Skeletal muscle satellite cell (primary cell): ENCODE measurements around the gene STXBP2.

Experiments used
- H3K27me3 ChIP-seq: 2 replicates; pipeline ENCODE4 v1.7.0; 2013; ENCODE audit warnings: low read length; ENCODE audit not compliant: control insufficient read depth, insufficient read depth
- H3K36me3 ChIP-seq: 2 replicates; pipeline ENCODE4 v1.7.0; 2013; ENCODE audit warnings: mild to moderate bottlenecking, control low read depth, low read length; ENCODE audit not compliant: insufficient read depth
- H3K4me1 ChIP-seq: 2 replicates; pipeline ENCODE4 v1.7.0; 2013; ENCODE audit warnings: low read length; ENCODE audit not compliant: control insufficient read depth, insufficient read depth
- H3K4me2 ChIP-seq: 2 replicates; pipeline ENCODE4 v1.7.0; 2013; ENCODE audit warnings: mild to moderate bottlenecking, low read length
- H3K4me3 ChIP-seq: 2 replicates; pipeline ENCODE4 v1.7.0; 2013; ENCODE audit warnings: low read length
- H3K9ac ChIP-seq: 2 replicates; pipeline ENCODE4 v1.7.0; 2013; ENCODE audit warnings: mild to moderate bottlenecking, low read depth, low read length, moderate library complexity
- H3K9me3 ChIP-seq: replicated peaks from 2 replicates; pipeline ENCODE4 v1.7.0; 2013; ENCODE audit warnings: mild to moderate bottlenecking, control low read depth, low read length

The STXBP2 gene

GRCh38 chr19:7617735-7618134 is 19.2 kb upstream of the STXBP2 start:
- H3K36me3 ChIP-seq, result peaks cover 27% of the 10 kb centered on the region

DNA sequence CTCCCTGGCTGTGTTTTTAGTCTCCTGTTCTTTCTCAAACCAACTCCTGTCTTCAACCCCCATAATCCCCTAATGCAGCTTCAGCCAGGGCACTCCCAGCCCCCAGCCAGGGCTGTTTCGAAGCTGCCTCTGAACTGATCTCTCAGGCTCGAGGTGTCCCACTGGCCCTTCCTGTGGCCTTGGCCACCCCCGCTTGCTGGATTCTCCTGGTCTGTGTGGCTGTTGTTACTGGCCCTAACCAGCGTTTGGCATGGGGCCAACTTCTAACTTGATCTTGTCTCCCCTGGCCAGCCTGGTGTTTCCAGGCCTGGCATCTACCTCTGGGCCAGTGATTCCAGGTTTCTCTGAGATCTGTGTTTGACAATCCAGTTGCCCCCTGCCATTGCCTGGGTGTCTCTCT is 18.6 kb upstream of the STXBP2 start:
- no peaks in the 10 kb centered on the region for H3K27me3 ChIP-seq
- peaks cover 10% of the 10 kb centered on the region for H3K4me1 ChIP-seq
- no peak overlapping the region for H3K4me2 ChIP-seq
- H3K36me3 ChIP-seq, result peaks cover 33% of the 10 kb centered on the region
- no peak overlapping the region for H3K9ac ChIP-seq
- H3K9me3 ChIP-seq, result no peaks in the 10 kb centered on the region
- H3K4me3 ChIP-seq, result no peak overlapping the region

More at GRCh38 chr19:7617735-7618134, 19.2 kb upstream of the STXBP2 start:
- no peak overlapping the region for H3K4me2 ChIP-seq
- peaks cover 10% of the 10 kb centered on the region for H3K4me1 ChIP-seq
- no peaks in the 10 kb centered on the region for H3K9me3 ChIP-seq
- no peak overlapping the region for H3K9ac ChIP-seq
- no peaks in the 10 kb centered on the region for H3K27me3 ChIP-seq
- H3K4me3 ChIP-seq, result no peak overlapping the region

DNA sequence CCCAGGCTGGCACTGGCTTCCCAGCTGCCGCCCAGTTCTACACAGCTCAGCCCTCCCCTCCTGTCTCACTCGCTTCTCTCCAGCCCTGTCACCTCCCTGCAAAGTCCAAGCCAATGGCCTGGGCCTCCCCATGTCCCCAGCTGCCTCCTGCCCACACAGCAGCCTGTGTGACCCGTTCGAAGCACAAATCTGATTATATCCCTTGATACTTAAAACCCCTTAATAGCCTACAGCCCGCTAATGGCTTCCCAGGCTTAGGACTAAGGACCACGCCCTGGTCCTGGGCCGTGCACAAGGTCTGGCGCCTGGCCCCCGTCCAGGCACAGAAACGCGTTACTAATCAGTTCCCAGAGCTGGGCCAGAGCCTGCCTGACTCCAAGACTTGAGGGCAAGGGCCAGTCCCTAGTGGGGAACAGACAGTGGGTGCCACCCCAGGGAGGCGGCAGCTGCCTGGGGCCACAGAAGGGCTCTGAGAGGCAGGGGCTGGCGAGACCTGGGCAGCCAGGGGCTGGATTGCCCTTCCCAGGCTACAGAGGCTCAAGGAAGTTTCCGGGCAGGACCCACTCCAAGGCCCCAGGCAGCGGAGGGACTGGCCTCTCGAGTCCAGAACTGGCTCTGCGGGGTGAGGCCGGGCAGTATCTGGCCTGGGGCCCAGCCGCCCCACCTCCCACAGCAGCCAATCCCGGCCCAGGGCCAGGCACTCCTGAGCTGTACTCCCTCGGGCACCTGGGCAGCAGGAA is 18.0 kb upstream of the STXBP2 start:
- Histone ChIP-seq H3K4me1 (peaks cover 10% of the 10 kb centered on the region), H3K9me3 (no peaks in the 10 kb centered on the region), H3K9ac (no peak overlapping the region), H3K4me3 (no peak overlapping the region), H3K4me2 (no peak overlapping the region), H3K27me3 (no peaks in the 10 kb centered on the region), H3K36me3 (peaks cover 36% of the 10 kb centered on the region)

- Histone ChIP-seq H3K4me1 (peaks cover 10% of the 10 kb centered on the region), H3K9ac (no peak overlapping the region), H3K4me3 (no peak overlapping the region), H3K9me3 (no peaks in the 10 kb centered on the region), H3K36me3 (peaks cover 39% of the 10 kb centered on the region), H3K4me2 (no peak overlapping the region), H3K27me3 (no peaks in the 10 kb centered on the region)
Observed at GRCh38 chr19:7619671-7620441, 17.1 kb upstream of the STXBP2 start.

DNA sequence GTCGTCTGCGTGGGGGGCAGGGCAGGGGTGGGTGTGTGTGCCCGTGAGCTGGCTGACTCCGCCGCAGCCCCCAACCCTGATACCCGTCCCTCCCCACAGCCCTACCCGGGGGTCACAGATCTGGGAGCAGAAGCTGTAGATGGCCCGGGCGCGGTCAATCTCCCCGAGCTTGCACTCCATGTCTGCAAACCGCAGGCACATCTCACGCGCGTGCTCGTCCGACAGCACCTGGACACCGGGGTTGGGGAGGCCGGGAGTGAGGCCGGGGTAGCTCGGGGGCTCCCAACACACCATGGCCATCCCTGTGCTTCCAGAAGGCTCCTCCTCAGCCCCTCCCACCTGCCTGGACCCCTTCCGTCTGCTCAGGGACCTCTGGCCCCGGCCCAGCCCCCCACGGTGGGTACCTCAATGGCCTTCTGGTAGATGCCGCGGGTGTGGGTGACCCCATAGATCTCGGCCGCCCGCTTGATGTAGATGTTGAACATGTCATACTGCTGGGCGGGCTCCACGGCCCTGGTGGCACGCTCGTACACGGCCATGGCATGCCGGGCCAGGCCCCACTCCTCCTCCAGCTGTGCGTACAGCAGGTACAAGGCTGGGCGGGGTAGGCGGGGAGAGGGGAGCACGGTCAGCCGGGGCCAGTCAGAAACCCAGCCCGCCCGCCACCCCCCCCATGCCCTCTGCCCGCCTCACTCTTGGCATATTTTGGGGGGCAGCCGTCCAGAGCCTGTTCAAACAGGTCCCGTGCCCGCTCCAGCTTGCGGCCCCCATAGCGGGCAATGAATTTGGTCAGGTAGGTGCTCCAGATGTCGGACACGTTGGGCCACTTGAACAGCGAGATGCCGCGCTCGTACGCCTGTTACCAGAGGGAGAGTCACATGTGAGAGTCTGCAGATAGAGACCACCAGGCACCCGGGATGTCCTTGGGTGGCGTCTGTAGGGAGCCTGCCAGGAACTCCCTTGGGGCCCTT is 16.2 kb upstream of the STXBP2 start:
- peaks cover 41% of the 10 kb centered on the region for H3K36me3 ChIP-seq
- no peaks in the 10 kb centered on the region for H3K27me3 ChIP-seq

DNA sequence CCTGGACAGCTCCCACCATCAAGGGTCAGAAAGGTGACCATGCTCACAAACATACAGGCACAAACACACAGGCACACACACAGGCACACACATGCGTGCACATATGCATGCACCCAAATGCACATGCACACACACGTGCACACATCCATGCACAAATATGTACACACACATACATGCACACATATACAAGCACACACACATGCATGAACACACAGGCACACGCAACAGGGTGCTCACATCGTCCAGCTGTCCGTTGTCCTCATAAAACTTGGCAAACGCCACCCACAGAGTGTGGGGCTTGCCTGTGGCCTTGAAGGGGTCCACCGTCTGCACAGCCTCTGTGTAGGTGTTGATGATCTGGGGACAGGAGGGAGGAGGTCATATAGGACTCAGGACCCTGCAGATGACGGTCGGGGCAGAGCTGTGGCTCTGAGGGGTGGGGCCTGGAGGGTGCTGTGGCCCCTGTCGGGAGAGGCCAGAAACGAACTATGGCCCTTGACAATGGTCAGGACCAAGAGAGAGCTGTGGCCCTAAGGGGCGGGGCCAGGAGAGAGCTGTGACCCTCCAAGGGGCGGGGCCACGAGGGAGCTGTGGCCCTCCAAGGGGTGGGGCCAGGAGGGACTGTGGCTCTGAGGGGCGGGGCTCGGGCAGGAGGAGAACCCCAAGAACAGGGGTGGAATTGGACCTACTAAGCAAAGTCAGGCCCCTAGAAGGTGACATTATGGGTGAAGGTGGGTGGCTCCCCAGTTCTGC is 13.8 kb upstream of the STXBP2 start:
- Histone ChIP-seq H3K36me3 (peaks cover 52% of the 10 kb centered on the region), H3K27me3 (no peaks in the 10 kb centered on the region), H3K9me3 (no peaks in the 10 kb centered on the region), H3K4me3 (no peak overlapping the region), H3K4me1 (peaks cover 11% of the 10 kb centered on the region), H3K9ac (no peak overlapping the region), H3K4me2 (no peak overlapping the region)

More for the DNA sequence above, 16.2 kb upstream of the STXBP2 start:
- H3K4me3 ChIP-seq, result no peak overlapping the region
- H3K4me1 ChIP-seq, result peaks cover 10% of the 10 kb centered on the region
- no peaks in the 10 kb centered on the region for H3K9me3 ChIP-seq
- H3K4me2 ChIP-seq, result no peak overlapping the region
- H3K9ac ChIP-seq, result no peak overlapping the region

GRCh38 chr19:7623725-7624603 is 12.9 kb upstream of the STXBP2 start:
- Histone ChIP-seq H3K9ac (no peak overlapping the region), H3K36me3 (peaks cover 52% of the 10 kb centered on the region), H3K4me2 (no peak overlapping the region), H3K27me3 (no peaks in the 10 kb centered on the region), H3K4me3 (no peak overlapping the region), H3K9me3 (no peaks in the 10 kb centered on the region), H3K4me1 (peaks cover 10% of the 10 kb centered on the region)

GRCh38 chr19:7624810-7625209 is 12.1 kb upstream of the STXBP2 start:
- peaks cover 49% of the 10 kb centered on the region for H3K36me3 ChIP-seq
- no peaks in the 10 kb centered on the region for H3K27me3 ChIP-seq
- H3K9me3 ChIP-seq, result no peaks in the 10 kb centered on the region
- peaks cover 7% of the 10 kb centered on the region for H3K4me1 ChIP-seq
- no peak overlapping the region for H3K4me2 ChIP-seq
- no peak overlapping the region for H3K9ac ChIP-seq
- H3K4me3 ChIP-seq, result no peak overlapping the region

- peaks cover 41% of the 10 kb centered on the region for H3K36me3 ChIP-seq
- H3K4me1 ChIP-seq, result peaks cover 14% of the 10 kb centered on the region
- H3K9ac ChIP-seq, result no peak overlapping the region
- no peaks in the 10 kb centered on the region for H3K27me3 ChIP-seq
- H3K4me3 ChIP-seq, result no peak overlapping the region
- H3K9me3 ChIP-seq, result no peaks in the 10 kb centered on the region
- H3K4me2 ChIP-seq, result no peak overlapping the region
Observed at GRCh38 chr19:7625763-7626372, 11.0 kb upstream of the STXBP2 start.

GRCh38 chr19:7627166-7627565 is 9.7 kb upstream of the STXBP2 start:
- Histone ChIP-seq H3K4me1 (peaks cover 14% of the 10 kb centered on the region), H3K4me3 (no peak overlapping the region), H3K9me3 (no peaks in the 10 kb centered on the region), H3K27me3 (no peaks in the 10 kb centered on the region), H3K36me3 (peaks cover 31% of the 10 kb centered on the region), H3K4me2 (no peak overlapping the region), H3K9ac (no peak overlapping the region)
